ENCODE results near the gene ARHGEF10L.

Gene ARHGEF10L

GRCh38 chr1:17521946-17522612 lies 17.4 kb upstream of the ARHGEF10L start:
- no peak for DNase-seq

GRCh38 chr1:17523321-17524041 lies 16.0 kb upstream of the ARHGEF10L start:
- DNase-seq: no peak

- no peak for DNase-seq
Measured at GRCh38 chr1:17524645-17525044, 14.9 kb upstream of the ARHGEF10L start.

GRCh38 chr1:17525996-17526686 lies 13.4 kb upstream of the ARHGEF10L start:
- no peak for DNase-seq

GRCh38 chr1:17527036-17527914 lies 12.2 kb upstream of the ARHGEF10L start:
- no peak for DNase-seq

- DNase-seq: no peak
Measured at GRCh38 chr1:17529381-17529780, 10.1 kb upstream of the ARHGEF10L start.

- DNase-seq: no peak
Measured at GRCh38 chr1:17531343-17531681, 8.2 kb upstream of the ARHGEF10L start.

- DNase-seq: no peak
Measured at GRCh38 chr1:17531682-17532487, 7.6 kb upstream of the ARHGEF10L start.

- no peak for DNase-seq
Measured at GRCh38 chr1:17533201-17533600, 6.3 kb upstream of the ARHGEF10L start.

- no peak for DNase-seq
Measured at GRCh38 chr1:17535300-17535936, 4.1 kb upstream of the ARHGEF10L start.

GRCh38 chr1:17538010-17538409 lies 1.5 kb upstream of the ARHGEF10L start:
- no peak for DNase-seq

- no peak for DNase-seq
Measured at GRCh38 chr1:17538428-17539117, 925 bp upstream of the ARHGEF10L start.

GRCh38 chr1:17539118-17539476 lies 401 bp upstream of the ARHGEF10L start:
- no peak for DNase-seq

GRCh38 chr1:17540255-17541001 lies 930 bp downstream of the ARHGEF10L start:
- DNase-seq: no peak

- DNase-seq: no peak
Measured at GRCh38 chr1:17542645-17543044, 3.1 kb downstream of the ARHGEF10L start.

GRCh38 chr1:17544776-17545350 lies 5.4 kb downstream of the ARHGEF10L start:
- no peak for DNase-seq

GRCh38 chr1:17545356-17545755 lies 5.9 kb downstream of the ARHGEF10L start:
- DNase-seq: no peak

- no peak for DNase-seq
Measured at GRCh38 chr1:17546946-17547670, 7.6 kb downstream of the ARHGEF10L start.

GRCh38 chr1:17549384-17549783 lies 9.9 kb downstream of the ARHGEF10L start:
- DNase-seq: no peak
